NCI-H1092 treated with DMSO at 0.1 percent for 48 hours (cell line): Measurements from ENCODE around the gene GPR6.
A peak's percentile ranks its signal among the peaks of the same experiment; 100 is the strongest.

Source experiments
- DNase-seq: peaks from one replicate; lab custom pipeline; 2025; lab: John Stamatoyannopoulos, UW

Gene GPR6

GRCh38 chr6:109978174-109979032 lies at the start of gene GPR6:
Gene GPR6, plus strand, starts transcription at chr6:109978311. Its CDS starts 802 bp downstream, at chr6:109979113.
- DNase-seq, result peak; percentile 80

GRCh38 chr6:109934293-109934692 lies 43.8 kb upstream of the GPR6 start:
- no peak for DNase-seq

DNA sequence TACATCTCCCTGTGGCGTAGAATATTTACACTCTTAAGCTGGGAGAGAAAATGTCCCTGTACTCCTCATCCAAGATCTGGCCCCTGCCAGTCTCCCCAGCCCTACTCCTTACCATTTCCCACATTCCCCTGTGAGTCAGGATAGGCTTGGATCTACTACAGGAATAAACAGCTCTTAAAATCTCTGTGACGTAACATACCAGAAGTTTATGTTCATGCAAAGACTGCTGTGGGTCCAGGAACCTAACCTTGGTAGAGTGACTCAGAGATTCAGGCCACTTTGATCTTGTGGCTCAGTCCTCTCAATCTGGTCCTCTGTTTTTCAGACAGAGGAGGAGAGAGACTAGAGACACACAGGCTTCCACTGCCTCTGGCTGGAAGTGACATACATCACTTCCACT lies 38.5 kb upstream of the GPR6 start:
- no peak for DNase-seq

DNA sequence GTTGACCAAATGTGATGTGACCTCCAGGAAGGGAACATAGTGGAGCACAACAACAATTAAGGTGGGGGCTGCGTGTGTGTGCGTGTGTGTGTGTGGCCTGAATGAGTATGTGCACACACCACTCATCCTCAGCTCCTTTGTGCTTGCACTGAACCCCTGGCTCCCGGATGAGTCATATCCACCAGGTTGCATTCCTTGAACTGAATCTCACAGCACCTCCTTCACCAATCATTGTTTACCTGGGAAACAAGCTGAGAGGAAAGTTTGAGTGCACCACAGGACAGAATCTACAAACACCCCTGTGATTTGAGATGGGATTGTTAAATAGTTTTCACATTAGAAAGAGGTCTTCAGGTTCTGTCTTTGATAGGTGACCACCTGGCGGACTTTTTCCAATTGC lies 33.7 kb upstream of the GPR6 start:
- no peak for DNase-seq

DNA sequence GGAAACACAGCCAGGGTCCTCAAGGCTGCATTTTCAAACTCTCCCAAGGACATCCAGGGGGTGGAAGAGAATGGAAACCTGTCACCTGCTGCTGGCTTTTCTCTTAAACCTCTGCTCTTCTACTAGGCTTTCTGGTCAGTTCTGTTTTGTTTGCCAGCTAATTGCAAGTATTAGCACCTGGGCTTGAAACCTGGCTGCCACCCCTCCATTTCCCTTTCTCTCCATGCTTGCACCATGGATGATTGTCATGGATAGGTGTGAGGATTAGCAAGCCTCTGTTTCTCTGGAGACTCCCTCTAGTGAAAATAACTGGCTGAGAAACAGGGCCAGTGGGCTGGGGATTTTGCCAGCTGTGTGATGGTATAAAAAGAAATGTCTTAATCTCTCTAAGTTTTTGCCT lies 33.0 kb upstream of the GPR6 start:
- DNase-seq, result no peak

DNA sequence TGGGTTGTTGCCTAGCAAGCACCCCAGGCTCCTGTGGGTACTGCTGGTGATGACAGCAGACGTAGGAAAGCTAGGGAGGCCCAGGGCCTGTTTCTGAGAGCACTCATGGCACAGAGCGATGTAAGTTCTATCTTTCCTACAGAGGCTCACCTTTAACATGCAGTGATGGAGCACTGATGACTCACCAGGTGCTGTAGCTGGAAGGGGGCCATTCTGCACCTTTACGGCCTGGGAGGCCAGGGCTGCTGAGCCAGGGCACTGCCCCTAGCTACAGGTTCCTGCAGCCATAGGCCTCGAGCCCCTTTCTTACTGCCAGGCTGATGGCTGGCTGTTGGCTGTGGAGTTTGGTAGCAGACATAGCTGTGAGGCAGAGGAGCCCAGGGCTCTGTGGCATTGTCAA lies 31.1 kb upstream of the GPR6 start:
- DNase-seq, result no peak

- no peak for DNase-seq
Measured at GRCh38 chr6:109949281-109950065, 28.6 kb upstream of the GPR6 start.

DNA sequence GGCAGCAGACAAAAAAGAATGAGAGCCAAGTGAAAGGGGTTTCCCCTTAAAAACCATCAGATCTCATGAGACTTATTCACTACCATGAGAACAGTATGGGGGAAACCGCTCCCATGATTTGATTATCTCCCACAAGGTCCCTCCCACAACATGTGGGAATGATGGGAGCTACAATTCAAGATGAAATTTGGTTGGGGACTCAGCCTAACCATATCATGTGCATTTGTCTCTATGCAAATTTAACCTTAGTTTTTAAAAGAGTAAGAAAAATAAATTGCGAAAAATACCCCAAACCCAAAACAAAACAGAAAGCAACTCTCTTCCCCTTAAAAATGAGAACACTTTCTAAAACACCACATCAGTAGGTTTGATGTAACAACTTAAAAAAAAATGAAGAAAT lies 22.6 kb upstream of the GPR6 start:
- DNase-seq, result no peak

GRCh38 chr6:109958626-109959025 lies 19.5 kb upstream of the GPR6 start:
- DNase-seq, result no peak

DNA sequence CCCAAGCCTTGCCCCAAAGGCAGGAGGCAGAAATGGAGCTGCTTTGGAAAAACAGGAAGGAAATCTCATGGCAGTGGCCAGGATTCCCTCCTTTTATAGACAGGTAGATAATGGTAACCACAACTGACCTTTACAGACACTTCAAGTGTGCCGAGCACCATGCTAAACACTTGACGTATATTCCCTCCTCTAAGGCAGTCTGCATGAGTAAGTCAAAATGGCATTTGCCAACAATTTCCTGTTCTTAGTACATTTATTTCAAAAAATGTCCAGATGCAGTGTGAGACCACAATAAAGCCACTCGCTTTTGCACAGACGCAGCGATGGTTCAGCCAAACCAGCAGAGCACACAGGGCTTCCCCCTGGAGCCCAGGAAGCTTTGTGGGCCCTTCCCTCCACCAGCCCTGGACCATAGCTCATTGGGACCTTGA lies 16.5 kb upstream of the GPR6 start:
- DNase-seq, result no peak

GRCh38 chr6:109962271-109962670 lies 15.8 kb upstream of the GPR6 start:
- no peak for DNase-seq

GRCh38 chr6:109963598-109964170 lies 14.4 kb upstream of the GPR6 start:
- DNase-seq, result no peak

GRCh38 chr6:109964949-109965348 lies 13.2 kb upstream of the GPR6 start:
- no peak for DNase-seq

- DNase-seq, result no peak
Measured at GRCh38 chr6:109966299-109966698, 11.8 kb upstream of the GPR6 start.

GRCh38 chr6:109977791-109978173 lies 329 bp upstream of the GPR6 start:
- peak; percentile 79 for DNase-seq

DNA sequence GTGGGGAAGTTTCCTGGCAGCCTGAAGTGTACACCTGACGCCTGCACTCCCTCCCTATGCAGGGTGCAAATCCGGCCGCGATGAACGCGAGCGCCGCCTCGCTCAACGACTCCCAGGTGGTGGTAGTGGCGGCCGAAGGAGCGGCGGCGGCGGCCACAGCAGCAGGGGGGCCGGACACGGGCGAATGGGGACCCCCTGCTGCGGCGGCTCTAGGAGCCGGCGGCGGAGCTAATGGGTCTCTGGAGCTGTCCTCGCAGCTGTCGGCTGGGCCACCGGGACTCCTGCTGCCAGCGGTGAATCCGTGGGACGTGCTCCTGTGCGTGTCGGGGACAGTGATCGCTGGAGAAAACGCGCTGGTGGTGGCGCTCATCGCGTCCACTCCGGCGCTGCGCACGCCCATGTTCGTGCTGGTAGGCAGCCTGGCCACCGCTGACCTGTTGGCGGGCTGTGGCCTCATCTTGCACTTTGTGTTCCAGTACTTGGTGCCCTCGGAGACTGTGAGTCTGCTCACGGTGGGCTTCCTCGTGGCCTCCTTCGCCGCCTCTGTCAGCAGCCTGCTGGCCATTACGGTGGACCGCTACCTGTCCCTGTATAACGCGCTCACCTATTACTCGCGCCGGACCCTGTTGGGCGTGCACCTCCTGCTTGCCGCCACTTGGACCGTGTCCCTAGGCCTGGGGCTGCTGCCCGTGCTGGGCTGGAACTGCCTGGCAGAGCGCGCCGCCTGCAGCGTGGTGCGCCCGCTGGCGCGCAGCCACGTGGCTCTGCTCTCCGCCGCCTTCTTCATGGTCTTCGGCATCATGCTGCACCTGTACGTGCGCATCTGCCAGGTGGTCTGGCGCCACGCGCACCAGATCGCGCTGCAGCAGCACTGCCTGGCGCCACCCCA lies 1.2 kb downstream of the GPR6 start:
- DNase-seq, result peak; percentile 46

DNA sequence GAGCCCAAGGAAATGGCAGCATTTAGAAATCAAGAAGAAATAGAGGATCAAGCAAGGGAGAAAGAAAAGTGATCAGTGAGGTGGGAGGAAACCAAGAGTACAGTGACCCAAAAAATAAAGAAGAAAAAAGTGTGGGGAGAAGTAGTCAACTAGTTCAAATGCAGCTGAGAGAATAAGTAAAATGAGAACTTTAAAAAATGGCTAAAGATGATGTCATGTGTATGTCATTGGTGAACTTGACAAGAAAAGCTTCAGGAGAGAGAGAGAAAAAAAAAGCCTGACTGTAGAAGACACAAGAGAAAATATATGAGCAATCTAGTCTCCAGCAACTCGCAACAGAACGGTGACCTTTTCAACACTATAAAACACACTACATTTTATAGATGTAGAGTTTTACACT lies 6.3 kb downstream of the GPR6 start:
- DNase-seq, result no peak

DNA sequence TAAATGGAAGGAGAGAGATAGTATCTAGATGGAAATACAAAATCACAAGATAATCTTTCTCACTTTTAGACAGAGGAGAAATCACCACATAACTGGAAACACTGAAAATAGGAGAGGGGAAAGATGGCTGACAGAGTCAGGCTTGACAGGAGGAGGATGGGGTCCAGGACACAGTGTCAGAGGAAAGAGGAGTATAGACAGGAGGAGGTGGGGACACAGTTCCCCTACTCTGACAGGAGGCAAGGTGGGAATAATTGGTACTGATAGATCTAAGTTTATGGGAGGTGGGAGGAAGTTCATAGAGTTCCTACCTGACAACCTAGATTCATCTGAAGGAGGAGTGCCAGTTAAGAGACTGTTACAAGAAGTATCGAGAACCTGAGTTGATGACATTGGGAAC lies 9.1 kb downstream of the GPR6 start:
- no peak for DNase-seq

GRCh38 chr6:109991201-109992101 lies 13.3 kb downstream of the GPR6 start:
- no peak for DNase-seq

GRCh38 chr6:109998159-109998785 lies 20.2 kb downstream of the GPR6 start:
- DNase-seq, result no peak
